Uterus (tissue), 2 donors: ENCODE measurements around the gene TBC1D5.

Experiments used
- CTCF ChIP-seq, 4 experiments: fragments of 200-600 bp in 2 of 4; fragments of 450-650 bp in 2 of 4; sonication (generic) in 2 of 4; IDR thresholded peaks; one replicate each; pipeline ENCODE4 v1.5.1; 2016 to 2019; ENCODE audit warnings: antibody characterized with exemption in 4 of 4, mild to moderate bottlenecking in 2 of 4, moderate library complexity in 1 of 4
- POLR2A ChIP-seq, 2 donors: fragments of 450-650 bp; IDR thresholded peaks; one replicate each; pipeline ENCODE4 v1.6.1; 2016; ENCODE audit warnings: antibody characterized with exemption in 2 of 2, mild to moderate bottlenecking in 1 of 2, moderate library complexity in 1 of 2

GRCh38 chr3:17546500-17547255, 195.8 kb downstream of the TBC1D5 start:
- no peak for TF ChIP-seq POLR2A (IDR thresholded peaks at IDR 0.05)
- TF ChIP-seq CTCF (IDR thresholded peaks at IDR 0.05) = no peak
